ENCODE measurements around the gene NDUFS8.

Gene NDUFS8

DNA sequence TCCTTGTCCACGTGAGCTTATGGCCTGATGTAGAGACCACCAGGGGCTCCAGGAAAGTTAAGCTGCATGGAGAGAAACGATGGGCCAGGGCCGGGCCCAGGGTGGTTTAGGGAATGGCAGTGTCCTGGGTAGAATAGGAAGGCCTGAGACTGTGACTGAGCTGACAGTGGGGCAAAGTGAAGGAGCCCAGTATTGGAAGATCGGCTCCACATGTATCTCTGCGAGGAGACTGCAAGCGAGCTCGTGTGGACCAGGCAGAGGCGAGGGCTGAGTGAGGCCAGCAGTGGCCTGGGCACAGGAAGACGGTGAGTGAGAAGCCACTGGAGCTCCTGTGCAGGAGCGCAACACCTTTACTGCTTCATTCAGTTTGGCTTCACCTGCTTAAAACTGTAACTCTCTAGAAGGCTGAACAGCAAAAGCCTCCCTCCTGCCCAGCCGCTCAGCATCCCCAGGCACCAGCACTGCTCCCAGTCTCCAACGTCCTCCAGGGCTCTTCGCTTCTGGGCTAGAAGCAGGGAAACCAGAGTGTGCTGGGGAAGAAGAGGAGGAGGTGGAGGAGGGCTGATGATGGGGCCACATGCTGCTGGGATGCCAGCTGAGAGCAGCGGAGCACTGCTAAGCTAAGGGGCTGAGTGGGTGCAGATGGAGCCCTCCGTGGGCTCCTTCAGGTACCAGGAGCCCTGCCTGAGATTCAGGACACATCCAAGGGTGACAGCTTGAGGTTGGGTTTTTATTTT lies 21.8 kb downstream of the NDUFS8 start:
- DNase-seq, result no peak

DNA sequence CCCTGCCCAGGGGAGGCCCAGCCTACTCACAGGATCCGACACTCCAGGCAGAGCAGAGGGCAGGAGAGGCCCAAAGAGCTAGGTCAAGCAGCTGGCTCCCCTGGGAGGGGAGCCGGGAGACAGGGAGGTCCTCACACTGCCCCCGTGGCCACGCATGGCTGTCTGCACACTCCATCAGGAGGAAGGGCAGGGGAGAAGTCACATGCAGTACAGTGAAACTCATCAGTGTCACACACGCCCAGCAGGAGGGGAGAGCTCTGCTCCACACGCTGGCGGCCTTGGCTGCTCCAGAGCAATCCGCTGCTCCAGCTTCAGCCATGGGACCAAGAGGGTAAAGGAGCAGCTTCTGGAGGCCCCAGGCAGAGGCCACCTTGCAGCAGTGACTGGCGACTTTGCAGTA lies 22.6 kb downstream of the NDUFS8 start:
- no peak for DNase-seq

DNA sequence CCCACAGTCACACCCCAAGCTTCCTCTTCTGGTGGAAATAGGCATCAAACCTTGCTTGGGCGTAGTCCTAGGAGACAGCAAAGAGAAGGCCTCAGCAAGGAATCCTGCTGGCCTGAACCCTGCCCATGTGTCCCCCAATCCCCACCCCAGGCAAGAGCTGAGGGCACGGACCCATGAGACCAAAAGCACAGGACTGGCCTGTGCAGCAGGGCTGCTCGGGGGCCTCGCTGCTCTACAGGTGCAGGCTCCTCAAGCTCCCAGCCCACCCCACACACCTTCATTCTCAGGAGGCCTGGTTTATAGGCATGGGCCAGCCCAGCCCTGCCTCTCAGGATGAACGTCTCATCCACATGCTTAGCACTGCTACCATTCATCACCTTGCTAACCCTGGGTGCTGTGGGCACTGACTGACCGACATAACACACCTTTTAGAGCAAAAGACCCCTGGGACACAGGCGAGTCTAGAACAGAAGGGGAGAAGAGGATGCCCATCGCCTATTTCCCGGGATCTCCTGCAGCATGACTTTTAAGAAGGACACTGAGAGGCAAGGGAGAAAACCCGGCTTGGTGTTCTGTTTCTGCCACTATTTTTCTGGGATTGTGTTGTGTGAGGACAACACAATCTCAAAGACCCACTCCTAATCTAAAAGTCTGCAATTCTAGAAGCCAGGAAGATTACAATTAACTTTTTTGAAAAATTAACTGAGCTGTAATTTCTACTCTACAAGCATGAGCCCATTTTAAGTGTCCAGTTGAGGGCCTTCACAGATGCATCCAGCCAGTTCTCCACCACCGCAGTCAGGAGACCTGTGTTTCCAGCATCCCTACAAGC lies 23.7 kb downstream of the NDUFS8 start:
- DNase-seq, result no peak

DNA sequence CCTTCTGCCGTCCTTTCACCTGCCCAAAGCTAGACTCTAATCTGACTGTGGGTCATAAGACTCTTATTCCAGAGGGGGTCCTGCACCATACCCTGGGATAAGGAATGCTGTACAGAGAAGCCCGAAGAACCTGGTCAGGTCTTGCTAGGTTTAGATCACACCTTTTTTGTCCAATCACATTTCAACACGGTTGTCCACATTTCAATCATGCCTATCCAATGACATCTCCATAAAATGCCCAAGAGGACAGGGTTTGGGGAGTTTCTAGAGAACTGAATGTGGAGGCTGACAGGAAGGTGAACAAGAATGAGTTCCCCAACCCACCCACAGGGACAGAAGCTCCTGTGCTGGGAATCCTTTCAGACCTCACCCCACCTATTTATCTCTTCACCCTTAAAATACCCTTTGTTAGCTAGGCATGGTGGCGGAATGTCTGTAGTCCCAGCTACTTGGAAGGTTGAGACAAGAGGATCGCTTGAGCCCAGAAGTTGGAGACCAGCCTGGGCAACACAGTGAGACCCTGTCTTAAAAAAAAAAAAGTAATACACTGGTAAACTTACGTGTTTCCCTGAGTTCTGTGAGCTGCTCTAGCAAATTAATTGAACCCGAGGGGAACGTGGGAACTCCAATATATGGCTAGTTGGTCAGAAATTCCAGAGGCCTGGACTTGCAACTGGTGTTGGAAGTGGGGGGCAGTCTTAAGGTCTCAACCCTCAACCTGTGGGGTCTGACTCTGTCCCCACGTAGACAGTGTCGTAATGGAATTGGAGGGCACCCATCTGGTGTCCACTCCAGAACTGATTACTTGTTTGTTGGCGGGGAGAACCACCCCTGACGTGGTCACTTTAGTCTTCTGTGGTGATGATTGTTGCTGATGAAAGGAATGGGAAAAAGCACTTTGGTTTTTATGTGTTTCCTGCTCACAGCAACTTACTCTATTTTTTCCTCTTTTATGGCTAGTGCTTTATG lies 26.1 kb downstream of the NDUFS8 start:
- no peak for DNase-seq

DNA sequence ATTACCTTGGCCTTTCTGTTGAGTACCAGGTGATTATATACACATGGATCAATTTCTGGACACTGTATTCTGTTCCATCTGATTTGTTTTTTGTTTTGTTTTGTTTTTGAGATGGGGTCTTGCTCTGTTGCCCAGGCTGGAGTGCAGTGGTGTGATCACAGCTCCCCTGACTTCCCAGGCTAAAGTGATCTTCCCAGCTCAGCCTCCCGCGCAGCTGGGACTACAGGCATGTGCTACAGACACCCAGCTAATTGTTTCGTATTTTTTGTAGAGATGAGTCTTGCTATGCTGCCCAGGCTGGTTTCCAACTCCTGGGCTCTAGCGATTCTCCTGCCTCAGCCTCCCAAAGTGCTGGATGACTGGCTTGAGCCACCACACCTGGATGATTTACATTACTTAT lies 27.3 kb downstream of the NDUFS8 start:
- DNase-seq, result no peak

DNA sequence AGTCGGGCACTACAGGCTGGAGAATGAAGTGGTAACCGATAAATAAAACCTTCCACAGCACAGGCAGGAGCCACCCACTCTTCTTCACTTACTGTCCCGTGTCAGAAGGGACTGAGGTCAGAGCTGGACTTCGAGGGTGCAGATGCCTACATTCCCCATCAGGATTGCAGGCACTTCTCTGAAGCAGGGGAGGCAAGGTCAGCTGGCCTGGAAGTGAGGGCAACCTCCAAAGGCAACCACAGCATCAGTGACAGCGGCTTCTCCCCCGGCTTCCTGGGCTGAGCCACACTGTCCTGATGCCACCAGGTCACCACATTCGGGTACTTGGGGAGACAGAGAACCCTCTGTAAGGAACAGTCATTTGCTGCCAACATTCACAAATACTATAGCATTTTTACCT lies 31.0 kb downstream of the NDUFS8 start:
- DNase-seq, result no peak

DNA sequence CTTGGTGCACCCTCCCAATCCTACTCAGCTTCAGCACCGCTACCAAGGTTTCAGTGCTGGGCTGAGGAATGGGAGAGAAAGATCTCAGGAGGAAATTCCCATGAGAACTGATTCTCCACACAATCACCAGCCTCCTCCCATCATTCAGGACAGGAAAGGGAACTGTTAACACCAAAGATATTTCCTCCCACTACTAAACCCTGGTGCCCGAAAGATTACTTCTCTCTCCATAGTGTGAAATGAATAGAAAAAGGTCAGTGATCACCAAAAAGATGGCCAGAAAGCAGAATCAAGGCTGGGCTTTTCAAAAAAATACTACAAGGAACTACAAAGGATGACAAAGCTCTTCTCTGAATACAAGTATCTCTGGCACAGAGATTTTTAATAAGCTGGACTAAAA lies 34.4 kb downstream of the NDUFS8 start:
- no peak for DNase-seq

DNA sequence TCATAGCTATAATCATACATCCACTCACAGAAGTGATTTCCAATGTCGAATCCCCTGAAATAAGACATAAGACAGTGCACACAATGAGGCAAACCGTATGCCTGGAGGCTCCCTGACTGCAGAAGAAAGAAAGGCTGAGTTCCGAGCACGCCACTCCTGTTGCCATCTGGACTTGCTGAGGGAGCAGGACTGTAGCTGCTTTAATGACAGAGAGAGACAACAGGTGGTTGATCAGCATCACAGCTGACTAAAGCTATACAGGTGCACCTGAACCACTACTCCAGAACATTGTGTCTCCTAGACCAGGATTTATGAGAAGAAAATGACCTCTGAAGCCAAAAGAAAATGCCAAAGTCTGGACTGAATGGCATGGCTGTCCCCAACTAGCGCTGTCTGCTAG lies 35.4 kb downstream of the NDUFS8 start:
- DNase-seq, result no peak

DNA sequence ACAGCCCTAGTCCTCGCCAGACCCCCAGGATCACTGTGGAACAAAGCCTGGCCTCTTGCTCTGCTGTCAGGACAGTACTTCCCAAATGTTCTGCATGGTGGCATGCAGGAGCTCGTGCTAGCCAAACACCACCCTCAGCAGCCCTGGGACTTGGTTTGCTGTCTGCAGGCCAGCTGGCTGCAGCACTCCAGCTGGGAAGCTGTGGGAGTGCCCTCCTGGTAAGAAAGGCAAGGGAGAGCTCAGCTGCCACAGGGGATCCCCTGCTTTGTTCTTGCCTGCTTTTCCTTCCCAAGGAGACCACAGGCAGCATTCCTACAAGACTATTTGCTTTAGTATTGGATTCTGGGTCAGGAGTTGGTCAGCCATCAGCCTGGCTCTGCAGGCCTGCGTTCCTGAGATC lies 36.3 kb downstream of the NDUFS8 start:
- DNase-seq, result no peak

DNA sequence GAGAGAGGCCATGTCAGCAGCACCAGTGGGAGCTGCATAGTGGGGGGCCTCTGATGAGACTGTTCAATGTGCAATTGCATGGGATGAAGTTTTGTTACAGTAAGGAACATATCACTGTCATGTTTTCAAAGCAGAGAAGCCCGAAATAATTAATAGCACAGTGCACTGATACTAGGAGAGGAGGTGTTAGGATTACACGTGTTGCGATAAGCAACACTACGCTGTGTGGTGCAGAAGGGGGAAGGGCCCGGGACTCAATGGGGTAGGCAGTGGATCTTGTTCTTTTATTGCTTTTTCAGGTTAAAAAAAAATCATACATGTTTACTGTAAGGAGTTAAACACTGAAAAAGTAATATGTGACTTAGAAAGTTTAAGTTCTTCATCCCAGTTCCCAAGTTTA lies 37.5 kb downstream of the NDUFS8 start:
- no peak for DNase-seq

DNA sequence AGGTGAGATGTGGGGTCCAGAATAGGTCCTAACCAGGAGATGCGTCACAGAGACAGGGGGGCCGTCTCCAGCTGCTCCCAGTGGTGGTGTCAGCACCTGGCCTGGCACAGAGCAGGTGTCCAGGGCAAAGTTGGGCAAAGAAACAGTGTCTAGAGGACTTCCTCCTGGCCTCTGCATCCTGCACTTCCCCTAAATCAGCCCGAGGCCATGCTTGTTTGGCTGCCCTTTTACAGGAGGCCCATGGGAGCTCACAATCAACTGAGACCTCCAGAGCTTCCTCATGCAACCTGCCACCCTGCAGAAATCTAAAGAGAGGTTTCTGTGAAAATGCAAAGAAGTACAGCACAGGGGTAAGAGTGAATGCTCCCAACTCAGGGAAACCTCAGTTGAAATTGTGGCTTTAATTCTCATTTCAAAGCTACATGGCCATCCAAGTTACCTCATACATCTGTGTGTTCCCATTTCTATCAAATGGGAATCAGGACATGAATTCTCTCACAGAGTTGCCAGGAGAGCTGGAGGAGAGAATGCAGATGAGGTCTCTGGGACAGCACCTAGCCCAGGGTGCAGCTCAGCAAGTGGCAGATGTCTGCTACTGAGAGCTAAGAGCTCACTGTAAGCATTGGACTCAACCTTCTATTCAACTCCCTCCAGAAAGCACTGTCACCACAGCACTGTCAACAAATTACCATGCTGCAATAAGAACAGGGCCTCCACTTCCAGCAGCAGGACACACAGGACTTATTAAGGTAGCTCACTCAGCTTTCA lies 41.0 kb downstream of the NDUFS8 start:
- no peak for DNase-seq

DNA sequence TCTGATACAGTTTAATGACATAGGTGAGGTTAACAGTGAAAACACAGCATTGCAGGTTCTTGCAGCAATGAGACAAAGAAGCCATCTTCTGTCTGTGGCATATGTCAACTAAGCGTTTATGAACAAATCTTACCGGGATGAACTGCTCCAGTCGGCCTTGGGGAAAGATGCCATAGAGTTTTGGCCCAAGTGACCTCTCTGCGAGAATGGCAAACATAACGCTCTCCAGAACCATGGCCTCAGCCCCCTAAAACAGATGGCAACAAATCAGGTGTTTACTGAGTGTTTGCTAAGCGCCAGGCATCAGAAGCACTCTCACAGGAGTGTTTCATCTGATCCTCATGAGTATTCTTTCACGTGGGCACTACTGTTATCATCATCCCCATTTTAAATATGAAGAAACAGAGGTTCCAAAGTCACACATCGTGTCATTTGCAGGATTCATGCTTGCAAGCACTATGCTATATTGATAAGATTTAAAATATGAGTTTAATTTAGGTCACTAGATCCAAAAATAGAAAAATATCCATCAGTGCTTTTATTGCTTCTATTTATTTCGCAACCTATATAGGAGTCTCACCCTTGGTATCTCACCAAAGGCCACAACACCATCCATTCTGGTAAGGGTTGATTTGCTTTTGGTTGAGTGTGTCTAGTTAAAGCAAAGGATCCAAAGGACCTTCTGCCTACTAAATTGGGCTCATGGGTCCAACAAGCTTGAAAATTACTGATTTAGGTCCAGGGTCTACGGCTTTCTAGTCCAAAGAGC lies 44.3 kb downstream of the NDUFS8 start:
- DNase-seq, result no peak

DNA sequence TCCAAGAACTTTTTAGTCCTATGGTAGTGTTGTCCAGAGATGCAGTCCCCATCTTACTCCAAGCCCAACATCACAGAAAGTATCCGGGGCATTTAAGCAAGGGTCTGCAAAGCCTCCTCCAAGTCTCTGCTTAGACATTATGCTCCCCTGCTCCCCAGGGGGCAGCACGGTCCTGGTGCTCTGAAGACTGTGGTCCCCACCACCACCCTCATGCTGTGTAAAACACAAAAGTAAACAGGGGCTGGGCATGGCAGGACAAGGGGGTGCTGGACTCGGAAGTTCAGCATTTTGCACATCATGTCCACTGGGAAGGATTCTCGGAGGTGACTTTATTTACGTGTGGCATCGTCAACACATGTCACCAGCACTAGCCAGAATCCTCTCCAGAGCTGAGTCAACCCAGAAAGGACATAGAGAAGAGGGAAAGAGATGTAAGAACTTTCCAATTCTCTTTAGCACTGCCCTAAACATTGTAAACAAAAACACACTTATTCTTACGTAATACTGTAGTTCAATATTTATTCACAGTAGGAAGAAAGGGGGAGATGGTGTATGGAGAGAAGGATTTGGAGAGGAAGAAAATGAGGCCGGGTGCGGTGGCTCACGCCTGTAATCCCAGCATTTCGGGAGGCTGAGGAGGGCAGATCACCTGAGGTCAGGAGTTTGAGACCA lies 46.0 kb downstream of the NDUFS8 start:
- no peak for DNase-seq

DNA sequence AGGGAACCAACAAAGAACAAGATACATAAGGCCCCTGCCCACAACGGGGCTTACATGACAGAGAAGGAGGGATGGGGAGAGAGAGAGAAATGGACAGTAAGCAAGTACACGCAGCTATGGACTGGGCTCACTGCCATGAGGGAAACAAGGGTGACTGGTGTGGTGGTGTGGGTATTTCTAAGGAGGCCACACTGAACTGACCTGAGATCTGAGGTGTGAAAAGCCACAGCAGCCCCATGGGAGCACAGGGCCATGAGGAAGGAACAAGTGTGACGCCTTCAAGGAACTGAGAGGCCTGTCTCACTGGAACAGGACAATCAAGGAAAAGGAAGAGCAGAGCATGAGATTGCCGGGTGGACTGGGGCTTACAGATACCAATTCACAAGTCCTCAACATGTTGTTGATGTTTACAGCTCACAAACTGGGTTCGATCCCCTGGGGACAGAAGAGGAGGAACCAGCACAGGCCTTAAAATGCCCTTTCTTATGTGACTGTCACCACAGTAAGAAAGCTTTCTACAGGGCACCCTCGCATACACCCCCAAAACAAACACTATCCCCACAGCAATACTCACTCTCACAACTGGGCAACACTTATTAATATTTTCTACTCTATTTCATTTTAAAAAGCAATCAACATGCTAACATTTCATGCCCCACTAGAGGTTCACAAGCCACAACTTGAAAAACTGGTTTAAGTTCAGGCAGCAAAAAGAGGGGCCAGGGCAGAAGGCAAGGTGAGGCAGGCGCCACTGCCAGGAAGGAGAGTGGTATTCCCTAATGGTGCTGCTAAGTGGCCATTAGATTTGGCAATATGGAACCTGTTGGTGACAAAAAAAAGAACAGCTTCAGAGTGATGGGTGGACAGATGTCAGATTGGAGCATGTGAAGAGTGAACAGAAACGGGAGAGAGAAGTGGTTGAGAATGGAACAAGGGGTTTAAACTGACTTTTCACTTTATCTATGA lies 47.4 kb downstream of the NDUFS8 start:
- DNase-seq, result no peak

DNA sequence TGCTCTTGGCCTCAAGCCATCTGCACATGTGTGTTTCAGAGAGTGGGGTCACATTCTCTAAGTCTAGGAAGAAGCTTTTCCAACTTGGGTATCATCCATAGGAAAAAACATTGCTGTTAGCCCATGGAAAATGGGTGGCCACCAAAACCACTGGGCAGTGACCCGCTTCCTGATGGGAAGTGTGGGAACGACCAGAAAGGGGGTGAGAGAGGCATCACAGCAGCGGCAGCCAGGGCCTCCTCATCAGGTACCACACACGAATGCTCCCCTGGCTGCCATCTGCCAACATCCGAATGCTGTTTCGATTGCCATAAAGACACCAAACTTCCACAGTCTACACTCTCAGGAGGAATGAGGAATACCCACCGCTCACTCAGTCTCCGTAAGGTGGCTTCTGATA lies 50.4 kb downstream of the NDUFS8 start:
- DNase-seq, result no peak

DNA sequence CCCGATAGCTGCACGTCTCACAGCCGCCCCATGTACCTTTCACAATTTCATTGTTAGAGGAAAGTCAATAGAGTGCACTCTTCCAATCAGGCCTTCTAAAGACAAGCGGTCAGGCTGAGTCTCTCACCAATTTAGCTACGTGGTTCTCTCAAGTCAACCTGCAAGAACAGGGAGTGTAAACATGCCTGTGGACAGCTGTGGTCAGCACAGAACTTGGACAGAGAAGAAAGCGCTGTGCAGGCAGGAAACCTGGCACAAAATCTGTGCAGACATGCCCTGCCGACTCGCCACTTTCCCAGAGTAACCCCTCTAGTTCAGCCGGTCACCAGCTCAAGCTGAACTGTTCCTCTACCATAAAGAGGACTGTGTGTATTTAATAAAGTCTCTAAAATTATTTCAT lies 51.2 kb downstream of the NDUFS8 start:
- DNase-seq, result no peak

DNA sequence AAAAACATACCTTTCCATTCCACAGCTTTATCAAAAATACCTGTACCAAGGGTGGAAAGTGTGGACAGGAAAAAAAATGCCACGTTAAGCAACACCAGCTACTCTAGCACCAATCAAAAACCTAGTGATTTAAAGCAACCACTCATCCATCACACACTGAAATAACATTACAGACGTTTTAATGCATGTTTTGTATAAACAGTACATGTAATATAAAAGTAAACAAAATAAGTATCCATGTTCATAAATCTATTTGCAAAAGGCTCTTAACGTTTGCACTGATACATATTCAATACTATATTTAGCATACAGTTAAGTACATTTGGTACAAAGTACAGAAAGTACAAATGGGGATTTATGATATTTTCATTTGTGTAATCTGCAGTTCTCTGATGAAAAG lies 52.0 kb downstream of the NDUFS8 start:
- no peak for DNase-seq

DNA sequence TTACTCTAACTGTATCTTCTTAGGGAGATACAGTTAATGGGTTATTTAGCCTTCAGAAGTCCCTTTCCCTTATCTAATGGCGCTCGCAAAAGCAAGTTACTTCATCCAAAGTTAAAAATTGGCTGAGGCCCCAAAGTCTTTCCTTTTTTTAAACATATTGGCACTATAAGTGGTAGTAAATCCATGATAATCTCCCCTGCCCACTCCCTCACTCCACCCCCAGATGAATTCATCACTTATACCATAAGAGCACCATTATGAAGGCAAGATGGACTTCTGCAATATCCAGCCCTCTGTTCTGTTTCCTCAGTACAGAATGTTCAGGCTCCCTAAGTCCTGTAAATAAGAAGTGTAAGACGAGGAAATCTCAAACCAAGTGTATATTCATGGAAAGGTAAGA lies 53.0 kb downstream of the NDUFS8 start:
- no peak for DNase-seq

All from bone marrow (tissue), 2 donors.